KOPT-K1 (cell line): Measurements from ENCODE around the gene GNG5.

Experiments used
- H3K27ac ChIP-seq: fragments of 200-600 bp; sonication (generic); 2 replicates; pipeline ENCODE4 v1.5.1; 2016; ENCODE audit warnings: antibody characterized with exemption, mild to moderate bottlenecking, low read depth, low read length; ENCODE audit not compliant: poor library complexity, severe bottlenecking
- H3K36me3 ChIP-seq: fragments of 200-600 bp; sonication (generic); 2 replicates; pipeline ENCODE4 v1.5.1; 2017; ENCODE audit warnings: antibody characterized with exemption, mild to moderate bottlenecking, low read length, moderate library complexity; ENCODE audit not compliant: insufficient read depth
- H3K9me3 ChIP-seq: fragments of 200-600 bp; sonication (generic); 2 replicates; pipeline ENCODE4 v1.5.1; 2017; ENCODE audit warnings: antibody characterized with exemption, low read length, mild to moderate bottlenecking; ENCODE audit not compliant: insufficient read depth, poor library complexity, severe bottlenecking

Gene GNG5

DNA sequence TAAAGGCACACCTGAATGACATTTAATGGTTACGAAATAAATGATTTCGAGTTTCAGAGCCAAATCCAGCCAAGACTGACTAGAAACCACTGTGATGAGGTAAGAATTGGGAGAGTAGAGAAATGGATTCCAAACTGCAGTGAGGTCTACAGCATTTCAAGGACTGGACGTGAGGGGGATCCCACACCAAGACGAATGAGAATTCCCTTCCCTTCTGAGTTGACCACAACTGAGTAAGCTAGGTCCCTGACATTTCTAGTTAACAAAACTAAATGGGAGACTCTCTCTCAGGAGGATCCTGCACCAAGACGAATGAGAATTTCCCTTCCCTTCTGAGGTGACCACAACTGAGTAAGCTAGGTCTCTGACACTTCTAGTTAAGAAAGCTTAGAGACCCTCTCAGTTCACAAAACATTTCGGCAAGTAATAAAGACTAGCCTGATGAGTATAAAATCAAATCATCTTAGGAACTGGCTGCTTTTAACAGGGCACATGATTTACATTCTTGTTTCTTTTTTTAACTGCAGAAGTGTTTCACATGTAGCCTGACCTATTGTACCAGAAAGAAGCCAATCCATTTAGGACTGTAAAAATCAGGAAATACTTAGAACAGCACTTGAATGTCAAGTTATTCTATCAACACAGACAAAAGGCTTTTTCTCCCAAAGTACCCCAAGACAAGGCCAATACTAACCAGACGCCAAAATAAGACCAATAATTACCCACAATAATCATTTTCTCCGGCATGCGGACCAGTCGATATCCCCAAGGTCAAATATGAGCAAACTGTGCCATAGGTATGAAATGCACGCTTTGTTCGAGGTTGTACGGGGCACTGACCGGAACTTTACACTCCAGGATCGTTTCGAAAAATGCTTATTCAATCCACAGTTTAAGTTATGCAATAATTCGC lies 1.5 kb downstream of the GNG5 start:
- H3K27ac ChIP-seq, result peak overlapping the region; percentile 78
- peaks cover 38% of the 10 kb centered on the region for H3K36me3 ChIP-seq

DNA sequence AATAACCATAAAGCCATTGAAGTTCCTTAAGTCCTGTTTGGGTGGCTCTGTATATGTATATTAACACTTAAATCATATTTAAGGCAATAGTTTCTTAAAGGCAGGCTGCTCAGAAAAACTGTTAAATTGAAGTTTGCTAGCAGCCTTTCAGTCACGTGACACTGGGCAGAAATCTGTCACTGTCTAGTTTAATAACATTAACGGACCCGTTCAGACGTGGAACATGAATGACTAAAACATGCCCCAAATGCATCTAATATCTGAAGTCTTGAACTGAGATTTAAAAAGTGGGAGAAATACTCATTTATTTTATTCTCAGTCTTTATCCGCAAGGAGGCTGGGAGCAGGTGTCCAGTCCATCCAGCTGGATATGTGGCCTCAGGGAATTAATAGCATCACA lies 3.5 kb downstream of the GNG5 start:
- Histone ChIP-seq H3K9me3 (no peaks in the 10 kb centered on the region), H3K27ac (no peak overlapping the region), H3K36me3 (peaks cover 57% of the 10 kb centered on the region)

More for the DNA sequence above, 1.5 kb downstream of the GNG5 start:
- peaks cover 7% of the 10 kb centered on the region for H3K9me3 ChIP-seq

DNA sequence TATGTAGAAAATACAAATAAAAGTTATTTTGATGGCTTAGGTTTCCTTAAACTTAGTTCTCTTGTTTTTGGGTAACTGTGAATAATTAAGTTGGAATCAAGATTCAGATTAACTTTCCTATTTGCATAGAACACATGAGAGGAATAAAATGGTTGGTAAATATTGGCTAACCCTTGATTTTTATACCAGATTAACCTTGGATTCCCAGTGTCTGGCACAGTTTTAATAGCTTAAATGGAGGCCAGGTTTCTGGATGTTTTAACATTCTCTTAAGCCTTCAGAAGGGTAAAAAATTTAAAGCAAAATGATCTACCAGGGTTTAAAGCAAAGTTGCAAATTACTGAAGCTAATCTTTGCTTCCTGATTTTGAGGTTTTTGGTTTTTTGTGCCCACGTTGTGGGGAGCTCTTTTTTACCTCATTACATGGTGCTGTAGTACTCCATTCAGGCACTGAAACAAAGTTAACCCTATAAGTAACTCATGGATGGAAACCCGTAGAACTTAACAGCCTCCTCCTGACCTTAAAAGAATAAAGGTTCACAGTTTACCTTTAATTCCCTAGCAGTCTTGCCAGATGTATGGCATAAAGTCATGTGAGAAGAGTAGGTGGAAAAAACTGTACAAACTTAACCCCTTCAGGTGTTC lies 8.6 kb downstream of the GNG5 start:
- Histone ChIP-seq H3K36me3 (peaks cover 96% of the 10 kb centered on the region), H3K9me3 (no peaks in the 10 kb centered on the region), H3K27ac (no peak overlapping the region)

DNA sequence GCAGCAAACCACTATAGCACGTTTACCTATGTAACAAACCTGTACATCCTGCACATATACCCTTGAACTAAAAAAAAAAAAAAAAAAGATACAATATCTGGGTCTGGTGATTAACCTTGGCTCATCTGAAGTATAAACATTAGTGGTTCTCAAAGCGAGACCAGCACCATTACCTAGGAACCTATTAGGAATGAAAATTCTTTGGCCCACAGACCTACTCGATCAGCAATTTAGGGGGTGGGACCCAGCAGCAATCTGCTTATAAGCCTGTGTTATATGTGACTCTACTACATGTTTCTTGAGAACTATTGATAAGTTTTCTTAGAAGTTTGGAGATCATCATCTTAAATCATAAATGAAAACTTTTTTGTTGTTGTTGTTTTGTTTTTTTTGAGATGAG lies 9.9 kb downstream of the GNG5 start:
- no peak overlapping the region for H3K27ac ChIP-seq
- no peaks in the 10 kb centered on the region for H3K9me3 ChIP-seq
- peaks cover 99% of the 10 kb centered on the region for H3K36me3 ChIP-seq

DNA sequence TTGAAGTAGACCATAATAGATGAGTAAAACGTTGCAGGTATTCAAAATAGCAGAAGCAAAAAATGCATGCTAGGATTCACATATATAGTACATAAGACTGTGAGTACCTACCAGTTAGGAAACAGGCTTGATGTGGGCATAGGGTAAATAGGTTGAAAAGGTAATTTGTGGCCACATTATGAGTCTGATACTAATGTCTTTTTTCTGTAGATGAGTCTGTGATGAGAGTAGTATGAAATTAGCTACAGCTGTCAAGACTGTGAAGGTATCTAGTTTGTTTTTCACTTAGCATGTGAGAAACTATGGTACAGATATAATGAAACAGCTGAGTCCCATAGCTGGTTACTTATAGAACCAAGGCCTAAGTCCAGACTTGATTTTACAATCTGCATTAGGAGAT lies 12.6 kb downstream of the GNG5 start:
- H3K36me3 ChIP-seq, result peaks cover 98% of the 10 kb centered on the region
- no peak overlapping the region for H3K27ac ChIP-seq
- H3K9me3 ChIP-seq, result no peaks in the 10 kb centered on the region

DNA sequence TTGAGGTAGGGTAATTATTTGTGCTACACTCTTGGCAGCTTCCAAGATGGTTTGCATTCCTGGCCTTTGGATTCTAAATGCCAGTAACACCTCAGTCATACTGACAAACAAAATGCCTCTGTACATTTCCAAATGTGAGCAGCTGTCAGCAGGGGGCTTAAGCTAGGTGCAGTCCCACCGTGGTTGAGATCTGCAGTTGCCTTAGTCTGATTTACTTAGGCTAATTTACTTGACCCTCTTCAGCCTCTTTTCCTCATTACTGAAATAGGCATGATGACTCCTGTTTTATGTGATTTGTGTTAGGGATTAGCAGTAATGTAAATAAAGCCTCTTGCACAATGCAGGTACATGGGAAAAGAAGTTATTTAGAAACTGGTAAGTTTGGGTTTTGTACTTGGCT lies 13.7 kb downstream of the GNG5 start:
- peaks cover 94% of the 10 kb centered on the region for H3K36me3 ChIP-seq
- no peak overlapping the region for H3K27ac ChIP-seq
- H3K9me3 ChIP-seq, result no peaks in the 10 kb centered on the region

DNA sequence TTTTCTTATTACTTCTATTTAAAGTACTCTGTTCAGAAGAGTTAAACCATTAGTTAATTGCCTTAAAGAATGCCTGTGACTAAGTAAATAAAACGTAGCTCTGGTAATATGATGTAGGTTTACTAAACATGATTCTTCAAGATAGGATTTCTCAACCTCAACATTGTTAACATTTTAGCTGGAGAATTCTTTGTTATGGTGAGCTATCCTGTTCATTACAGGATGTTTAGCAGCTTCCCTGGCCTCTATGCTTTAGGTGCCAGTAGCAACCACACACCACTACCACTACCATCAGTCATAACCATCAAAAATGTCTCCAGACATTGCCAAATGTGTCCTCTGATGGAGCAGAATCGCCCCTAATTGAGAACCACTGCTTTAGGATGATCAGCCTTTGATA lies 16.6 kb downstream of the GNG5 start:
- Histone ChIP-seq H3K9me3 (no peaks in the 10 kb centered on the region), H3K27ac (no peak overlapping the region), H3K36me3 (peaks cover 87% of the 10 kb centered on the region)

DNA sequence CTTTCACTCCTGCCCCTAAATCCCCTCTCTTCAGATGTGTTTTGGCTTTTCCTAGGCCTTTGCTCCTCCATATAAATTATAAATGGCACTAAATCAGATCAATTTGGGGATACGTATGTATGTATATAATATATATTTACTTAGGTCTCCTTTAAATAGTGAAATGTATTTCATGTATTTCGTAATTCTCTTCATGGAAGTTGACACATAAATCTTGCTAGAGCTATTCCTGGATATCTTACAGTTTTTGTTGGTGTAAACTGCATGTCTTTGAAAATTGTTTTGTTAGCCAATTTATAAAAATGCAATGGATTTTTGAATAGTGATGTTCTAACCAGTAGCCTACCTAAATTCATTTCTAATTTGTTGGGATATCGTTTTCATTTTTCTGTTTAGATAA lies 18.3 kb downstream of the GNG5 start:
- H3K27ac ChIP-seq, result no peak overlapping the region
- no peaks in the 10 kb centered on the region for H3K9me3 ChIP-seq
- peaks cover 87% of the 10 kb centered on the region for H3K36me3 ChIP-seq

DNA sequence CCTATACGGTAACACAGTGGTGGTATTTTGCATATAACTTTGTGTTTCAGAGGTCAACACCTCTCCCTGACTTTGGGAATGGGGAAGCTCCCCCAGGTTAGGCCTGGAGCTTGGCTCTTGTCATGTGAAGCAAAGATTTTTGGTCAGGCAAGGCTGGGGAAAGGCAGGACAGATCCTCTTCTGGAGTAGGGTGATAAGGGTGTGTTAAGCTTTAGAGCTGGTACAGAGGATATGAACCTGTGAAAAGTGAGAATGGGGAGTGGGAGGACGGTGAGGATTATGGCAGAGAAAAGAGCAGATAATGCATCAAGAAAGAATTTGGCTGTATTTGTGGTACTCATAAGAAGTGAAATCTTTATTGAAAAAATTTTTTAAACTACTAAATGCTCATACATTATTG lies 25.1 kb downstream of the GNG5 start:
- peaks cover 12% of the 10 kb centered on the region for H3K9me3 ChIP-seq
- H3K36me3 ChIP-seq, result peaks cover 53% of the 10 kb centered on the region
- no peak overlapping the region for H3K27ac ChIP-seq

DNA sequence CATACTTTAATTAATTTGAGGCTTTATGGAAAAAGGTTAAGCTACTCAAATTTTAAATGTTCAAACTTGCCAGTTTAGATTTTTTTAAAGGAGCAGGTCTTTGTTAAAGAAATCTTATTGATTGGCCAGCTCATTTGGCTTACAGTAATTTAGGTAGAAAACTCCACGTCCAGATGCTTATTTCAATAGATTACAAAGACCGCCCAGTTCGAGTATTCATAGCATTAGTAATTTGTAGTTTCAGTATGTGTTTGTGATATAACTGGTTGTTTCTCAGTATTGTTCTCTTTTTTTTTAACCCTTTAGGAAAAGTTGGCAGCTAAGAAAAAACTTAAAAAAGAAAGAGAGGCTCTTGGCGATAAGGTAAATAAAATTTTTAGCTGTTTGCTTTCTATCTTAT lies 25.7 kb downstream of the GNG5 start:
- Histone ChIP-seq H3K9me3 (peaks cover 12% of the 10 kb centered on the region), H3K36me3 (peaks cover 47% of the 10 kb centered on the region), H3K27ac (no peak overlapping the region)

DNA sequence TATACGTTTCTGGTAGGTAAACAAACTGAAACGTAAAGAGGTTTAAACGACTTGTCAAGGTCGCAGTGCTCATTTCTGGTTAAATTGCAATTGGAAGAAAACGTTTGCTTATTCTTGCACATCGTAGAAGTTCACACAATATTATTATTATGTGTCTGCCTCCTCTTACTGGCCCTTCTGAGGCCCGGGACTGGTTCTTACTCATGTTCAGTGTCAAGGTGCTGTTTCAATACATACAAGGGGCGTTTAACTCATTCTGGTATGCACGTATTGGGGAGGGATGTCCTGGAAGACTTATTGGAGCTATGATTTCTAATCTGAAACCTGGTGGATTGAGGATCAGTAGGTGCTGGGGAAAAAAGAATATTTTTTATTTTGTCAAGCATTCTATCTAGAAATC lies 26.4 kb downstream of the GNG5 start:
- H3K27ac ChIP-seq, result peak overlapping the region; percentile 65
- H3K36me3 ChIP-seq, result peaks cover 40% of the 10 kb centered on the region
- H3K9me3 ChIP-seq, result peaks cover 12% of the 10 kb centered on the region

DNA sequence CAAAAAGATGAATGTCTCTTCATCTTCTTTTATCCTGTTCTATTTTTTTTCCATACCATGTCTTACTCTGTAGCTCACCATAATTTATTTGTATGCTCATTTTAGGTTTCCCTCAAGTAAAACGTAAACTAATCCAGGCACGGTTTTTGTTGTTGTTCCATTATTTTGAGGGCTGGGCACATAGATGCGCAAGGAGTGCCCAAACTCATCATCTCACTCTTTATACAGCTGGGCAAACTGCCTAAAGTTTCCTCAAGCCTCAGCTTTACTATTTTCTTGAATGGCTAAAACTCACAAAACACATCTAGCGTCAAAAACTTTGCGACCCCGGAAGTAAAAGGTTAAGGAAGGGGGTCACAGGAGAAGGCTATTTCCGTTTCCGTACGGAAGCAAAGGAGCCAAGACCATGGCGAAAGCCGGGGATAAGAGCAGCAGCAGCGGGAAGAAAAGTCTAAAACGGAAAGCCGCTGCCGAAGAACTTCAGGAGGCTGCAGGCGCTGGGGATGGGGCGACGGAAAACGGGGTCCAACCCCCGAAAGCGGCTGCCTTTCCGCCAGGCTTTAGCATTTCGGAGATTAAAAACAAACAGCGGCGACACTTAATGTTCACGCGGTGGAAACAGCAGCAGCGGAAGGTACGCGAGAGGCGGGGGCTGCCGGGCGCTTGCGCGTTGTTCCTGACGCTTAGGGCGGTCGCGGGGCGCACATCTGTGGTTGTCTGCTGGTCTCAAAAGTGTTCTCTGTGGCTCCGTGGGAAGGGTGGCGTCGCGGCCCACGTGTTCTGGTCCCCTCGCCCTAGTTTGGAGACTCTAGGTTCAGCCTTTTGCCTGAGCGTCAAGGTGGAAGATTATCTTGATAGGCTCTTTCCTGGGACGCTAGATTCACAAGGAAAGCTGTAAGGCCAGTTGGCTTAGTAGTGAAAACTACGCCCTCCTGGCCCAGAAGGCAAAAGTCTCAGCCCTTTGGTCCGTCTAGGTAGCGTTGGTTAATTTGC lies 27.2 kb downstream of the GNG5 start, which contains the start of gene RPF1:
Gene RPF1 (plus strand): TSS at position 391 of the 993 bp plus-strand sequence. CDS start 16 bp downstream, at position 407.
- peak within 1 kb of the TSS; percentile 65 for H3K27ac ChIP-seq
- H3K36me3 ChIP-seq, result peaks cover 32% of the 10 kb centered on the region
- H3K9me3 ChIP-seq, result peaks cover 12% of the 10 kb centered on the region

DNA sequence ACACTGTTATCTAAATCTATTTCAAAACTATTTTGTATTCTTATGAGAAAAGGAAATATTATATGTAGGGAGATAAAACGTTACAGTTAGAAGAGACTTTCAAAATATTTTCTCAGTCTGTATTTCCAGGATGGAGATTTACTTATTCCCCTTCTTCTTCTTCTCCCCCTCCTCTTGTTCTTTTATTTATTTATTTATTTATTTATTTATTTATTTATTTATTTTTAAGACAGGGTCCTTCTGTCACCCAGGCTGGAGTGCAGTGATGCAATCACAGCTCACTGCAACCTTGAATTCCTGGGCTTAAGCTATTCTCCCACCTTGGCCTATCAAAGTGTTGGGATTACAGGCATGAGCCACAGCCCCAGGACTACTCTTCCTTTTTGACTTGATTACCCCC lies 30.2 kb downstream of the GNG5 start:
- H3K36me3 ChIP-seq, result peaks cover 3% of the 10 kb centered on the region
- peaks cover 12% of the 10 kb centered on the region for H3K9me3 ChIP-seq
- no peak overlapping the region for H3K27ac ChIP-seq

DNA sequence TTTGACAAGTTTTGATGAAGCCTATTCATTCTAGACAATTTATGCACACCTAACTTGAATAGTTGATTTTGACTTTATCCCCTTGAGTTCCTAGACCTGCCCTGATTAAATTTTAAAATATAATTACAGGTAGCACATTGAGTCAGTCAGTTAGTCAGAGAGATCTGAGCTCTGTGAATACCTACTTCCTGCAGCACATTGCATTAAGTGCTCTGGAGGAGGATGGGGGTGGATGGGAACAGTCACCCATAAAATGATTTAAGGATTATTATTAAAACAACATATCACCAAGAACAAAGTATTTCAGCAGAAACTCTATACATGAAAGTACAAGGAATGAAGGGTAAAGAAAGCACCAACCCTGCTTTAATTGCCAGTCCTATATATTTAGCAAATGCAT lies 39.1 kb downstream of the GNG5 start:
- Histone ChIP-seq H3K27ac (no peak overlapping the region), H3K36me3 (no peaks in the 10 kb centered on the region), H3K9me3 (no peaks in the 10 kb centered on the region)

DNA sequence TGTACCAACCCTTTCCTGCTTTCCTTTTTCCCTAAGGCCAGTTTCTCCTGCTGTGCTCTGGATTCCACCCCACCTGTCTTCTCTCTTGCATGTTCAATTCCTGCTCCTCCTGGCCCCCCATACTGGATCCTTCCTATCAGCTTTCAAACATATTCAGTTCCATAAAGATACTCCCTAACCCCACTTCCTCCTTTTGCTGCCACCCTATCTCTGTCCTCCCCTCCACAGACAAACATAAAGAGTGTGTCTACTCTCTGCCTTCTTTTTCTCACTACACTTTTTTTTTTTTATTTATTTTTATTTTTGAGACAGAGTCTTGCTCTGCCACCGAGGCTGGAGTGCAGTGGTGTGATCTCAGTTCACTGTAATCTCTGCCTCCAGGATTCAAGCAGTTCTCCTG lies 44.3 kb downstream of the GNG5 start:
- no peaks in the 10 kb centered on the region for H3K36me3 ChIP-seq
- H3K27ac ChIP-seq, result no peak overlapping the region
- H3K9me3 ChIP-seq, result no peaks in the 10 kb centered on the region
